Neuron (in vitro differentiated cells): Measurements from ENCODE around the gene RAB12.
A peak's percentile ranks its signal among the peaks of the same experiment; 100 is the strongest.

Source experiments
- H2AFZ ChIP-seq: one replicate; pipeline ENCODE4 v1.6.1; 2013; ENCODE audit warnings: low read depth, mild to moderate bottlenecking, inconsistent platforms, low read length, moderate library complexity
- H3K27me3 ChIP-seq: one replicate; pipeline ENCODE4 v1.6.1; 2013; ENCODE audit warnings: low read length; ENCODE audit not compliant: insufficient read depth
- H3K36me3 ChIP-seq: one replicate; pipeline ENCODE4 v1.6.1; 2013; ENCODE audit warnings: low read length; ENCODE audit not compliant: insufficient read depth
- H3K4me1 ChIP-seq: one replicate; pipeline ENCODE4 v1.6.1; 2013; ENCODE audit warnings: low read length; ENCODE audit not compliant: insufficient read depth
- H3K4me3 ChIP-seq: 2 replicates; pipeline ENCODE4 v1.5.1; 2013; ENCODE audit warnings: mild to moderate bottlenecking, low read length, moderate library complexity
- H3K9me3 ChIP-seq: one replicate; pipeline ENCODE4 v1.6.1; 2013; ENCODE audit warnings: low read length

Gene RAB12

GRCh38 chr18:8602557-8602956, 6.7 kb upstream of the RAB12 start:
- no peaks in the 10 kb centered on the region for H3K27me3 ChIP-seq
- H3K4me1 ChIP-seq, result peaks cover 7% of the 10 kb centered on the region
- no peak overlapping the region for H2AFZ ChIP-seq
- no peaks in the 10 kb centered on the region for H3K9me3 ChIP-seq
- H3K4me3 ChIP-seq, result no peak overlapping the region
- no peaks in the 10 kb centered on the region for H3K36me3 ChIP-seq

GRCh38 chr18:8603663-8604520, 5.3 kb upstream of the RAB12 start:
- Histone ChIP-seq H3K27me3 (no peaks in the 10 kb centered on the region), H3K9me3 (no peaks in the 10 kb centered on the region), H3K36me3 (no peaks in the 10 kb centered on the region), H2AFZ (no peak overlapping the region), H3K4me3 (no peak overlapping the region), H3K4me1 (peaks cover 7% of the 10 kb centered on the region)

GRCh38 chr18:8605974-8606373, 3.3 kb upstream of the RAB12 start:
- no peaks in the 10 kb centered on the region for H3K9me3 ChIP-seq
- no peak overlapping the region for H3K4me3 ChIP-seq
- H2AFZ ChIP-seq, result no peak overlapping the region
- H3K4me1 ChIP-seq, result peaks cover 15% of the 10 kb centered on the region
- H3K27me3 ChIP-seq, result no peaks in the 10 kb centered on the region
- H3K36me3 ChIP-seq, result no peaks in the 10 kb centered on the region

GRCh38 chr18:8607776-8608742, 1.2 kb upstream of the RAB12 start:
- no peaks in the 10 kb centered on the region for H3K36me3 ChIP-seq
- H3K9me3 ChIP-seq, result no peaks in the 10 kb centered on the region
- H3K4me3 ChIP-seq, result no peak overlapping the region
- no peaks in the 10 kb centered on the region for H3K27me3 ChIP-seq
- peak overlapping the region; percentile 85 for H2AFZ ChIP-seq
- H3K4me1 ChIP-seq, result peaks cover 21% of the 10 kb centered on the region

GRCh38 chr18:8609659-8610458, 622 bp downstream of the RAB12 start:
- peaks cover 15% of the 10 kb centered on the region for H3K4me1 ChIP-seq

GRCh38 chr18:8610459-8610851, 1.2 kb downstream of the RAB12 start:
- Histone ChIP-seq H3K9me3 (no peaks in the 10 kb centered on the region), H2AFZ (no peak overlapping the region), H3K4me1 (peaks cover 21% of the 10 kb centered on the region), H3K27me3 (no peaks in the 10 kb centered on the region), H3K36me3 (no peaks in the 10 kb centered on the region), H3K4me3 (peak overlapping the region; percentile 99)

More at GRCh38 chr18:8609659-8610458, 622 bp downstream of the RAB12 start:
- no peaks in the 10 kb centered on the region for H3K27me3 ChIP-seq
- no peaks in the 10 kb centered on the region for H3K9me3 ChIP-seq
- no peaks in the 10 kb centered on the region for H3K36me3 ChIP-seq
- no peak overlapping the region for H2AFZ ChIP-seq
- H3K4me3 ChIP-seq, result peak overlapping the region; percentile 99

DNA sequence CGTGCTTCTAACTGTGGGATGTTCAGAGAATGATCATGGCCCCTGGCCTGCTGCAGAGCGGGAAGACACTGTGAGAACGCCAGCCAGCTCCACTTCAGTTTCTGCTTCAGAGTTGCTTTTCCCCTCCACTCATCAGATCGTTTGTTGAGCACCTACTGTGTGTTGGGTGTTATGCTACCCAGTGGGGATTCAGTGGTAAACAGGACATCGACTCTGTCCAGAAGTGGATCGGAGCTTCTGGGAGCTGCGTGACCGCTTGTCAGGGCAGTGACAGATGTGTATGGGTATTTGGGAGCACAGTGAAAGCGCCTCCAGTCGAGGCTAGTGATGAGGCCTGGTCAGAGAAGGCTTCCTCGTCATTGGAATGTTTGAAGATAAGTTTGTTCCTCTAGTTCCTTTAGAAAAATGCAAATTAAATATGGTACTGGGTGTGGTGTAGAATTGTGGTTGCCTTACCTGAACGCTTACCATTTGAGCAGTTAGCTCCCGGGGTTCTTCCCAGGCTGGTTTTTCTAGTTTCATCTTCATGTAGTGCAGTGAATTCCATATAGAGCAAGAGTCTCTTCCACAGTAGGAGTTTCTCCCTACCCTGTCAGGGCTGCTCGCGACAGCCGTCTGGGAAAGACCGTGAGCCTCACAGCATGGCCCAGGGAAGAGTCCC, 2.8 kb downstream of the RAB12 start:
- peaks cover 24% of the 10 kb centered on the region for H3K4me1 ChIP-seq
- H3K27me3 ChIP-seq, result no peaks in the 10 kb centered on the region
- no peak overlapping the region for H2AFZ ChIP-seq
- H3K9me3 ChIP-seq, result no peaks in the 10 kb centered on the region
- H3K4me3 ChIP-seq, result no peak overlapping the region
- H3K36me3 ChIP-seq, result no peaks in the 10 kb centered on the region

GRCh38 chr18:8614875-8615274, 5.6 kb downstream of the RAB12 start:
- no peaks in the 10 kb centered on the region for H3K9me3 ChIP-seq
- H2AFZ ChIP-seq, result no peak overlapping the region
- H3K36me3 ChIP-seq, result no peaks in the 10 kb centered on the region
- H3K4me3 ChIP-seq, result no peak overlapping the region
- no peaks in the 10 kb centered on the region for H3K27me3 ChIP-seq
- peaks cover 24% of the 10 kb centered on the region for H3K4me1 ChIP-seq

DNA sequence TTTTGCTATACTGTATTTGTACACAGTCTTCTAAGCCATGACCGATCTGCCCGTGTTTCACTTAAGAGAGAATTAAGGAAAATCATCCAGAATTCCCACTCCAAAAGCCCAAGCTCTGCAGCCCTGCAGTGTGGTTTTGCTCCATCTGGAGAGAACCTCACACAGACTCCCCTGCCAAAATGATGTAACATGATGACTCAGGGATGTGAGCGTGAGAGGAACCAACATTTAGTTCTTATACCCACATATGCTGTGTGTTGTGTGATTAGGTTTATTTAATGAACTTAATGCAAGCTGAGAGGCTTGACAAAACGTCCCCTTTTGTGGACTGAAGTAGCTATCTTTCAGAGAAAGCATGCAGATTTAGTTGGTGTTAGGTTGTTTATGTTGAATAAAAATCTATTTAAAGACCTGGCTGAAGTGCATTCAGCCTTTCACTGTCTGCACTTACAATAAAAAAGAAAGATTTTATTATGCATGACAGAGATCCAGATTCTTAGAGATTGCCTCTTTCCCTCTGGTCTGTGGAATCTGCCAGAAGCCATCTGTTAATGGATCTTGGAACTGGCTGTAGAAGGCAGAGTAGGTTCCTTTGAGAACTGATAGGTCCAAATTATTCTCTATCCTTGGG, 6.3 kb downstream of the RAB12 start:
- H3K4me3 ChIP-seq, result no peak overlapping the region
- no peak overlapping the region for H2AFZ ChIP-seq
- no peaks in the 10 kb centered on the region for H3K36me3 ChIP-seq
- peaks cover 3% of the 10 kb centered on the region for H3K9me3 ChIP-seq
- H3K4me1 ChIP-seq, result peaks cover 21% of the 10 kb centered on the region
- H3K27me3 ChIP-seq, result no peaks in the 10 kb centered on the region

GRCh38 chr18:8616028-8616401, 6.8 kb downstream of the RAB12 start:
- no peak overlapping the region for H3K4me3 ChIP-seq

GRCh38 chr18:8617907-8618306, 8.7 kb downstream of the RAB12 start:
- Histone ChIP-seq H3K4me3 (no peak overlapping the region), H3K4me1 (peaks cover 11% of the 10 kb centered on the region), H2AFZ (no peak overlapping the region), H3K27me3 (no peaks in the 10 kb centered on the region), H3K36me3 (no peaks in the 10 kb centered on the region), H3K9me3 (peaks cover 4% of the 10 kb centered on the region)

More at GRCh38 chr18:8616028-8616401, 6.8 kb downstream of the RAB12 start:
- H2AFZ ChIP-seq, result no peak overlapping the region
- H3K4me1 ChIP-seq, result peaks cover 16% of the 10 kb centered on the region
- H3K36me3 ChIP-seq, result no peaks in the 10 kb centered on the region
- peaks cover 4% of the 10 kb centered on the region for H3K9me3 ChIP-seq
- no peaks in the 10 kb centered on the region for H3K27me3 ChIP-seq

DNA sequence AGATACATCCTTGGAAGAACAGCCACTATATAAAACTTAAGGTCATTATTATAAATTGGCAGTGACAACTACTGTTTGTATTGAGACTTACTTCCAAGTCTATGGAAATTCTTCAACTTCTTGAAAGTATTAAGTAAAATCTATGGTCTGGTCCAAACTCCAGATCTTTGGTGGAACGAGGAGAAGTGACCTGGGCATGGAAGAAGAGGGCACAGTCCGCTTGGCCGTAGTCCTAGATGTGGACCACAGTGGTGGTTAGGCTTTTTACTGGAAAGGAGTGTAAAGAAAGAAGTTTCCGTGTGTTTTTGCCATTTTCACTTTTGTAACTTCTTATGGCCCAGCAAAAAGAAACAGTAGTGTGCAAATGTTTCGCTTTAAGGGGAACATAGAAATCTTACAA, 9.8 kb downstream of the RAB12 start:
- Histone ChIP-seq H3K4me1 (peaks cover 18% of the 10 kb centered on the region), H2AFZ (no peak overlapping the region)

More for the DNA sequence above, 9.8 kb downstream of the RAB12 start:
- Histone ChIP-seq H3K27me3 (no peaks in the 10 kb centered on the region), H3K9me3 (peaks cover 4% of the 10 kb centered on the region), H3K36me3 (no peaks in the 10 kb centered on the region), H3K4me3 (no peak overlapping the region)
